PFSK-1 (cell line): Measurements from ENCODE around the gene GNAO1.

Experiments used
- POLR2AphosphoS5 ChIP-seq: IDR thresholded peaks from 2 replicates; pipeline ENCODE4 v1.6.1; 2012; ENCODE audit warnings: low read depth, mild to moderate bottlenecking, control low read depth, low read length, moderate library complexity
- SIN3A ChIP-seq: IDR thresholded peaks from 2 replicates; pipeline ENCODE4 v1.6.1; 2012; ENCODE audit warnings: mild to moderate bottlenecking, low read length, moderate library complexity, borderline replicate concordance; ENCODE audit not compliant: insufficient read depth
- TAF1 ChIP-seq: IDR thresholded peaks from 2 replicates; pipeline ENCODE4 v1.6.1; 2012; ENCODE audit warnings: low read length, control low read depth, borderline replicate concordance; ENCODE audit not compliant: insufficient read depth
- TF ChIP-seq, protein P1 (sequence below), 2 experiments: IDR thresholded peaks; 2 replicates each; pipeline versions ENCODE4 v1.6.1 to v1.8.0; 2011 to 2012; ENCODE audit warnings: low read depth in 2 of 2, low read length in 2 of 2, control low read depth in 1 of 2, inconsistent platforms in 1 of 2, mild to moderate bottlenecking in 1 of 2, moderate library complexity in 1 of 2; ENCODE audit not compliant: insufficient read depth in 1 of 2

DNA sequence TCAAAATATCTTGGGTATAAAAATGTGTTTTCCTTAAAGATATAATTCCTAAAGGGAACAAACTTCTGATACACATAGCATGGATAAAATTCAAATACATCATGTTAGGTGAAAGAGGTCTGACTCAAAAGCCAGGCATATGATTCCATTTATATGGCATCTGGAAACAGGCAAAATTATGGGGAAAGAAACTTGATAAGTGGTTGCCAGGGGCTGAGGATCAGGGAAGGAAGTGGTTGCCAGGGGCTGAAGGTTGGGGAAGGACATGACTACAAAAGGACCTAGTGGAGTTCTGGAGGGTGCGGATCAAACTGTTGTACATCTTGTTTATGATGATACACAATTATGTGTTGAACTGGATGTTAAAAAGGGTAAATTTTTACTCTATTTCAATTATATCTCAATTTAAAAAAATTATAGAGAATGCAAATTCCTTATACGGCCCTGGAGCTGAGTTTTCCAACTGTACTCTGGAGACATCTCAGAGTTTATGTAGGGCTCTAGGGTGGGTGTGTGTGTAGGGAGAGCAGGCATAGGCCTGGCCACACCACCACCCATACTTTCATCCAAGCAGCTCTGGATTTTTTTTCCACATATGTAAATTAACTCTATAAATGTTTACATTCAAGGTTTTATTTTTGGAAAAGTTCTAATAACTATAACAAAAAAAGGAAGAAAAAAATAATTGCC, 179.0 kb downstream of the GNAO1 start:
- TF ChIP-seq TAF1 (no peak), SIN3A (no peak), POLR2AphosphoS5 (no peak)
- TF ChIP-seq, protein P1, sequence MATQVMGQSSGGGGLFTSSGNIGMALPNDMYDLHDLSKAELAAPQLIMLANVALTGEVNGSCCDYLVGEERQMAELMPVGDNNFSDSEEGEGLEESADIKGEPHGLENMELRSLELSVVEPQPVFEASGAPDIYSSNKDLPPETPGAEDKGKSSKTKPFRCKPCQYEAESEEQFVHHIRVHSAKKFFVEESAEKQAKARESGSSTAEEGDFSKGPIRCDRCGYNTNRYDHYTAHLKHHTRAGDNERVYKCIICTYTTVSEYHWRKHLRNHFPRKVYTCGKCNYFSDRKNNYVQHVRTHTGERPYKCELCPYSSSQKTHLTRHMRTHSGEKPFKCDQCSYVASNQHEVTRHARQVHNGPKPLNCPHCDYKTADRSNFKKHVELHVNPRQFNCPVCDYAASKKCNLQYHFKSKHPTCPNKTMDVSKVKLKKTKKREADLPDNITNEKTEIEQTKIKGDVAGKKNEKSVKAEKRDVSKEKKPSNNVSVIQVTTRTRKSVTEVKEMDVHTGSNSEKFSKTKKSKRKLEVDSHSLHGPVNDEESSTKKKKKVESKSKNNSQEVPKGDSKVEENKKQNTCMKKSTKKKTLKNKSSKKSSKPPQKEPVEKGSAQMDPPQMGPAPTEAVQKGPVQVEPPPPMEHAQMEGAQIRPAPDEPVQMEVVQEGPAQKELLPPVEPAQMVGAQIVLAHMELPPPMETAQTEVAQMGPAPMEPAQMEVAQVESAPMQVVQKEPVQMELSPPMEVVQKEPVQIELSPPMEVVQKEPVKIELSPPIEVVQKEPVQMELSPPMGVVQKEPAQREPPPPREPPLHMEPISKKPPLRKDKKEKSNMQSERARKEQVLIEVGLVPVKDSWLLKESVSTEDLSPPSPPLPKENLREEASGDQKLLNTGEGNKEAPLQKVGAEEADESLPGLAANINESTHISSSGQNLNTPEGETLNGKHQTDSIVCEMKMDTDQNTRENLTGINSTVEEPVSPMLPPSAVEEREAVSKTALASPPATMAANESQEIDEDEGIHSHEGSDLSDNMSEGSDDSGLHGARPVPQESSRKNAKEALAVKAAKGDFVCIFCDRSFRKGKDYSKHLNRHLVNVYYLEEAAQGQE (IDR thresholded peaks at IDR 0.05; ENCODE audit: insufficient read depth in 1 of 2, low read depth in 2 of 2, low read length in 2 of 2), result no peak
